ENCODE measurements around the gene GSE1.

GSE1 gene

DNA sequence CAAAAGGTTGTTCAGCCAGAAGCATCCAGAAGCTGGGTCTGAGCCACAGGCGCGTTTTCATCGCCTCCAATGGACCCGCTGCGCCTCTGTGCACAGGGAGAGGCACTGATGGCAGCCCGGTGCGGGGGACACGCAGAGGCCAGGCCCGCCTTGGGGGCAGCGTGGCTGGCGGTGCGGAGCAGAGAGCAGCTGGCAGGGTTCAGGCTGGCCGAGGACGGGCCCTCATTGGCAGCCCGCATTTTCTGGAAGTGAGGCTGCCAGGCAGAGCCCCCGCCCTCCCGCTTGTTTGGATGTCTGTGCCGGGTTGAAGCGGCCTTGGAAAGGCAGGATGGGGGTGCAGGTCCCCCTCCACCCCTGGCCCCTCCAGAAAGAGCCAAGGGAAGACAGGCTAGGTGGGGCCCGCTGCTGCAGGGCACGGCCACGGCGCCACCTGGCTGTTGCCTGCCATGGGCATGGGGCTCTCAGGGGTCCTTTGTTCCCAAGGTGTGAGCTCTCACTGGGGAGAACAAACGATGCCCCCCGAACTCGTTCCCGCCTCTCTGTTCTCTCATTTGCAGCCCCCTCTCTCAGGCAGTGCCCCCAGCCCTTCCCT lies 18.8 kb downstream of the GSE1 start:
- DNase-seq (ENCODE audit: low read depth in 2 of 2), result no peak

DNA sequence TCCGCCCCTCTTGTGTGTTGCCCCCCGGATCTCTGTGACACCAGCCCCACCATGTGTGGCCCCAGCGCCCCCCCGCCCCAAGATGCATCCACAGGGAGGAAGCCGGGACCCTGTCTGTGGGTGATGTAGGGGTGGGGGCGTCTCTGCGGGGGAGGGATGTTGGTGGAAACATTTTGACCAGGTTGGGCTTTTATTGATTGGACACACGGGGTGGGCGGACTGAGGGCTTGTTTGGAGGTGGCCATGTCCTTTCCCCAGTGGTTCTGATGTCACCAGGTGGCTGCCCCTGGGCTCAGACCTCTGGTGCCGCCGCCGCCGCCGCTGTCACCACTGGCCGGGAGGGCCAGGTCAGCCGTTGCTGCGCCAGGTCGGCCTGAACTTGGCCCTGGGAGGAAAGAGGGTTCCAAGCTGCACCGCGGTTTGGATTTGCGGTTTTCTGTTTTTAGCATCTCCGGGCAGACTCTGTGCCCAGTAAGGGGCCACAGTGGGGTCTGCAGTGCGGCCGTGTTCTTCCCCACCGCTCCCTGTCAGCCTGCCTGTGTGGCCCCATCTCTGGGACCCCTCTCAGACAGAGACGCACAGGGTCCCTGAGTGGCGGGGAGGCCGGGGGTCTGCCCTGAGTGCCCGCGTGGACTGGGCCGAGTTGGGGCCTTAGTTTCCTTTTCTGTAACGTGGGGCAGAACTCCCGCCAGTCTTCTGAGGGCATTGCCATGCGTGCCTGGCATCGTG lies 19.8 kb downstream of the GSE1 start:
- DNase-seq (ENCODE audit: low read depth in 2 of 2), result no peak

DNA sequence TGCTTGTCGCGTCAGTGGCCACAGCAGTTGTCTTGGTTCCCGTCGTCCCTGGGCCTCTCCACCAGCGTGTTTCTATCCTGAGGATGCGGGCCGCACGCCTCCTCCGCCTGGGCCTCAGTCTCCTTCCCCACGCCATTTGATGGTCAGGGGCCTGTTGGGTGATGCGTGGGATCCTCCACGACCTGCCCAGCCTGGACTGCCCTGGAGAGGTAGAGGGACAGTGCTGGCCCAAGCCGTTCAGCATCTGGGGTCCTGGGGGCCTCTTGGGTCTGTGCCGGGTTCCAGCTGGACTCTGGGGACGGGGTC lies 20.3 kb downstream of the GSE1 start:
- DNase-seq (ENCODE audit: low read depth in 2 of 2), result no peak

DNA sequence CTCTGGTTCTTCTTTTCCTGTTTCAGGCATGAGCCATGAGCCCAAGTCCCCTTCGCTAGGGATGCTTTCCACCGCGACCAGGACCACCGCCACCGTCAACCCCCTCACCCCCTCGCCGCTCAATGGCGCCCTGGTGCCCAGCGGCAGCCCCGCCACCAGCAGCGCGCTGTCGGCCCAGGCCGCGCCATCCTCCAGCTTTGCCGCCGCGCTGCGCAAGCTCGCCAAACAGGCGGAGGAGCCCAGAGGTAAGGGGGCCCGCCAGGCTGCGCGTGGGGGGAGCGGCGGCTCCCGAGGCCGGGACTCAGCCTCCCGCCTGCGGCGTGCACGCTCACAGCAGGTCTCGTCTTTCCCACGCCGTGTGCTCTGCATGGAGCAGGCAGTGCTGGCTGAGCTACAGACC lies 20.8 kb downstream of the GSE1 start:
- DNase-seq (ENCODE audit: low read depth in 2 of 2), result no peak

DNA sequence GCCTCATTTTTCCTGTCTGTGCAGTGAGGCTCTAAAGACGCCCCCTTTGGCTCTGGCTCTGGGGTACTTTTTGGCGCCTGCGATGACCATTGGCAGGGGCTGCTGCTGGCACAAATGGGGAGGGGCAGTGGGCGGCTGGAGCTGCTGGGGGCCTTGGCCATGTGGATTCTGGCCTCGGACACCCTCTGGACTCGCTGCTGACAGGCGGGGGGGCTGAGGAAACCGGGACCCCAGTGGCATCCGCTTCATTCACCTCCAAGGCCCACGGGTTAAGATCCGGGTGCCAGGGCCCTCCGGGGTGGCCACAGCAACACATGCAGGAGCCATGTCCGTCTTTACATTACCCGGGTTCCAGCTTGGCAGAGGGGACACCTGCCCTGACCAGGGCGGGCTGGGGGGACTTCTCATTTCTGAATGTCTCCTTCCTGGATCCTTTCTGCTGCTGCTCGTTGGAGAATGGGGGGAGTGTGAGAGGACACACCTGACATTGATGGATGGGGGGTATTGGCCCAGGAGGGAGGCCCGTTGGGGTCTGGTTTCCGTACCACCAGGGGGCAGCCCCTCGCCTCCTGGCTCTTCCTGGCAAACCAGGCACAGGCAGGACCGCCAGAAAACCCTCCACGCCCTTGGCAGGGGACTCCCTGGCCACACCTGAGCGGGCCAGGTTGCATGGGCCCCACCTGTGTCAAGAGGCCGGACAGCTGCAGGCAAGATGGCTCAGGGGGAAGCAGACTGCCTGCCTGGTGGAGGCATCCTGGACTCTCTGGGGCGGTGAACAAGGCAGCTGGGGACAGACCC lies 21.8 kb downstream of the GSE1 start:
- DNase-seq (ENCODE audit: low read depth in 2 of 2), result no peak

DNA sequence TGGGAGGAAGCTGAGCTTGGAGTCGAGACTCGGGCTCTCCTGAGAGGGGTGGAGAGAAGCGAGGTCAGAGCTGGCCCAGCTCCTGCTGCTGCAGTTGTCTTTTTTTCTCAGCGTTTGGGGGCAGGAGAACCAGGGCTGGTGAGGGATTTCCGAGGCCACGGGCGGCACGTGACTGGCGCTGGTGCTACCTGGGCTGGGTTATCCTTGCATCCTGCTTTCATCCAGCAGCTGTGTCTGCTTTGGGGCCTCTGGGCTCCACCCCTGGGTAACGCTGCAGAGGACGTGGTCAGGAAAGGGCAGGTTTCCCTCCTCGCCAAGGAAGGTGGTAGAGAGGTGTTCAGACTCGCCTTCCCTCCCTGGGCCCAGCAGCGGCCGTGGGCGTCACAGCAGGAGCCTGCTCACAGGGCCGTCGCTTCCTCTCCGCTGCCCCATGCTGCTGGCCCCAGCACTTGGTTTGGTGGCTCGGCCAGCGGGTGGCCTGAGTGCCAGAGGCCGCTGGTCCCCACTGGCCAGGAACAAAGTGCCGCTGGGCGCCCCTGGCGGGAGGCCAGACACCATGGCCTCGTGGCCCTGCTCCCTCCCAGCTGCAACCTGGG lies 22.5 kb downstream of the GSE1 start:
- no peak for DNase-seq (ENCODE audit: low read depth in 2 of 2)

DNA sequence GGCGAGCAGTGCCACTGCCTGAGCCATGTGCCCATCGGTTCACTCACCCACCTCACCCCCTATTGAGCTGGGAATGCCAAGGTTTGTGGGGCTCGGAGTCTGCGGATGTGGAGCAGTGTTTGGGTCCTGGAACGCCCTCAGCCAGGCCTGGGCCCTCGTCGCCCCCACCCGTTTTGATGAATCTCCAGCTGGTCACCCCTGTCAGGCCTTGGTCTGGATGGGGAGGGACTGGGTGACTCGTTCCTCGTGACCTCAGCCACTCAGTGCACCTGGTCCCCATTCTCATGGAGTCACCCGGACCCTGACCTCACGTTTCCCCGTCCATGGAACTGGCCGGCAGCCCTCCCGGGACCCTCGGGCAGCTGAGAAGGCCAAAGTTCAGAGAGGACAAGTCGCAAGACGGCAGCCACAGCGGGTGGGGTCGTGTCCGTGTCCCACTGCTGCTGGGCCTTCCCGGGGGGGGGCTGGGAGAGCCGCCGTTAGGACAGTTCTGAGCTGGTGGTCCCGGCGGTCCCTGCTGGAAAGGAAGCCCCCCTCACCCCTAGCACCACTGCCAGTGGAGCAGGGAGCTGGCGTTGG lies 23.2 kb downstream of the GSE1 start:
- DNase-seq (ENCODE audit: low read depth in 2 of 2), result no peak

DNA sequence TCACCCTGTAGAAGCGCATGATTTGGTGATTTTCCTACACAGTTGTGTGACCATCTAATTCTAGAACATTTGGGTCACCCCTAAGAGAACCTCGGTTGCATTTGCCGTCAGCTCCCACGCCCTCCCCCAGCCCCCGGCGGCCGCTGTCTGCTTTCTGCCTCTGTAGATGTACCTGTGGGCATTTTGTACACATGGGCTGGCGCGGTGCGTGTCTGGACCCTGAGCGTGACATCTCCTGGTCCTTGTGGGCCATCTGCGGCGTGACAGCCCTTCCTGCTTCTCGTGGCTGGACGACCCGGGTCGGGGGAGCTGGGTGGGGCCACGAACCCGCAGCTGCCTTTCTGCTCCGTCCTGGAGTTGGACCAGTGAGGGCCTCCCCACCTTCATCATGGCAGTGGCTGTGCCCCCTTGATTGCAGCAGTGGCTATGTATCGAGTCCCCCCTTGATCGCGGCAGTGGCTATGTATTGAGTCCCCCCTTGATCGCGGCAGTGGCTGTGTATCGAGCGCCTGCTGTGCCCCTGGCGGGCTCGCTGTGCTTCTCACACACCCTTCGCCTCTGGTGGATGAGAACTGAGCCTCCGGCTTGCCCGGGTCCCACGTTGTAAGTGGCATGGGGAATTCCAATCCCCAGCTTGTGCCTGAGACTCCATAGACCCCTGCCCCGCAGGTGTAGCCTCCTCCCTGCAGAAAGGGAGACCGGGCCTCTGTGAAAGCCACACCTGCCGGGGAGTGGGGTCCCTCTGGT lies 24.1 kb downstream of the GSE1 start:
- no peak for DNase-seq (ENCODE audit: low read depth in 2 of 2)

DNA sequence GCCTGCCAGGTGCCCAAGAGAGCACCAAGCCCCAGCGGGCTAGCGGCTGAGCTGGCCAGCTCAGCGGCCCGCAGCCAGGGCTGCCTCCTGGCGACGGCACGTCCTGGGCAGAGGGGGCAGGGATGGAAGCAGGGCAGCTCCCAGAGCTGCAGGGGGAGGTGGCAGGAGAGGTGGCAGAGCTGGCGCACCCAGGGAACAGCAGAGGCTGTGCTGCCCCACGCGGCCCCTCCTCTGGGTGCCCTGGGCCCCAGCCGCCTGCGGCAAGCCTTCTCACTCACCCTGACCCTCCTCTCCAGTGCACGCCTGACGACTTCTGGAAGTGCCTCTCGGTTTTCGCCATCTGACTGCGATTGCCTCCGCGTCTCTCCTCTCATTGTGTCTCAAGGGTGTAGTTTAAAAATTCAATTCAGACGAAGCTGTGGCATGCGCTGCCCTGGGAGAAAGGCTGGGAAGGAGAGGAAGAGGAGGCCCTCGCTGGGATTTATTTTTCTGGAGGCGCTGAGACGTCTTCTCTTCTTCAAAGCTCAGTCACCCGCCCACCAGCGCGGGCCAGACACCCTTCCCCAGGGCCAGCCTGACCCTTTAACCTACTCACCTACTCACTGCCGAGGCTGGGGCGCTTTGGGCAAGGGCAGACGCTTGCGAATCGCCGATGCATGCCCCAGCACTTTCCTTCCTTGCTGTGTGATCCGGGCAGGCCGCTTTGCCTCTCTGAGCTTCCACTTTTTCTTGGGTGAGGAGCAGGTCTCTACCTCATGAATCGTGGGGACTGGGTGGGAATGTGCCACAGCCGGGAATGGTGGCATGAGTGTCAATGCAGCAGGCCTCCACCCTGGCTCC lies 24.9 kb downstream of the GSE1 start:
- no peak for DNase-seq (ENCODE audit: low read depth in 2 of 2)

DNA sequence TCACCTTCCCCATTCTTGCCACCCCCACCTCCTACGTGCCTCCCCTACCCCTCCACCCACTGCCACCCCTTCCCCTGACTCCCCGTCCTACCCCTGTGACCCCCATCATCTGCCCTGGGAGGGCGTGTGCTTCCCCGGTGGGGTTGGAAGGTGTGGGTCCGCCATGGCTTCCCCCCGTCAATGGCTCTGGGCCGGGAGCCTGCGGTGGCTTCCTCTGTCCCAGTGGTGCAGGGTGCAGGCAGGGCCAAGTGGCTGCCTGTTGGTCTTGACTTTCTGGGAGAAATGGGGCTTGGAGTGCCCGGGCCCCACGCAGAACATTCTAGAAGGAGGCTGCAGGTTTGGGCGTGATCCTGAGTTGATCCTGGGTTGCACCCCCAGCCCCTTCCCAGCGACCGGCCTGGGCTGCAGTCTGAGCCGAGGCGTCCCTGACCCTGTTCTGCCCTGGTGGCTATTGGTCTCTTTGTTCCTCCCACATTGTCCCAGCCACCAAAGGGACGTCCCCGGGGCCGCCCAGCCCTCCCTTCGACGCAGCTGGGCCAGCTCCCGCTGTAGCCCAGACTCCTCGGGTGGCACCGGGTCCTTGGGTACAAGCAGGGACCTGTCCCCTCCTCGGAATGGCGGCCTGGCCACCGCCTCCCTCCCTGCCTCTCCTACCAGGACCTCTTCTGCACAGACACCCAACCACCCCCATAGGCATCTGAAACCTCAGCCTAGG lies 25.7 kb downstream of the GSE1 start:
- no peak for DNase-seq (ENCODE audit: low read depth in 2 of 2)

DNA sequence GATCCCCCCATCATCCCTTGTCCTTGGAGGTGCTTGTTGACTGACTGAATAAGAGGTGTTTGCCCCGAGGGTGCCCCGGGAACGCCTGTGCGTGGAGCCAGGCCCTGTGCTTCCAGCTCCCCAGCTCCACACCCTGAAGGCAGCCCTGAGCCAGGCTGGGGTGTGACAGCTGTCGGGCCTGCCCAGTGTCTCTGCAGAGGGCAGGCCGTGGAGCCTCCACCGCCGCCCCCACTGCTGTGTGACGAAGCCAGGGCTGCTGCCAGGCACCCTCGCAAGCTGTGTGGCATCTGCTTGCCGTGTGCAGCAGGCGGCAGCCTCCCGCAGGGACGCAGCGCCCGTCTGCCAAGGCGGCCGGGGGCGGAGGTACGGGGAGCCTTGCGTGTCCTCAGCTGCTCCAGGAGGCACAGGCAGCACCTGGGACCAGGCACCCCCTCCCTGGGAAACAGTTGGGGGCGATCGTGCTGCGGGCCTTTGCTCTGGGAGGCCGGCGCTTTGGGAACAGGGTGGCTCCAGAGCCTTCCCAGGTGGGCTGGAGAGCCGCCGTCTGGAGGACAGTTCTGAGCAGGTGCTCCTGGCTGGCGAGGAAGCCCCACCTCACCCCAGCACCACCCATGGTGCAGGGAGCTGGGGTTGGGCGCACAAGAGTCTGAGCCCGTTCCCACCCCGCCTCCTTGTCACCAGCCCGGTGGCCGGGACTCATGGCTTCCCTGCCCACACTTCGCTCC lies 26.6 kb downstream of the GSE1 start:
- DNase-seq (ENCODE audit: low read depth in 2 of 2), result no peak

DNA sequence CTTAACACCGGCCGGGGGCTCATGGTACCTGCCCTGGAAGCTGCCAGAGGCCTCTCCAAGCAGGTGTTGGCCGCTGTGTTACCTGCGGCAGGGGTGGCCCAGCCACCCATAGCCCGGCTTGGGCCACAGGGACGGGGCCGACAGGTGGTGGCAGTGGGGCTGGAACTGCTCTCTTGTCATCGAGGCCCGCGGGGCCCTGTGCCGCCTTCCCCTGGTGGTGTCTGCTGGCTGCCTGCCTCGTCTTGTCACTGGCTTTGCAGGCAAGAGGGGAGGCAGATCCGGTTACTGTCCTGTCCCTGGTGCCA lies 27.1 kb downstream of the GSE1 start:
- DNase-seq (ENCODE audit: low read depth in 2 of 2), result no peak

DNA sequence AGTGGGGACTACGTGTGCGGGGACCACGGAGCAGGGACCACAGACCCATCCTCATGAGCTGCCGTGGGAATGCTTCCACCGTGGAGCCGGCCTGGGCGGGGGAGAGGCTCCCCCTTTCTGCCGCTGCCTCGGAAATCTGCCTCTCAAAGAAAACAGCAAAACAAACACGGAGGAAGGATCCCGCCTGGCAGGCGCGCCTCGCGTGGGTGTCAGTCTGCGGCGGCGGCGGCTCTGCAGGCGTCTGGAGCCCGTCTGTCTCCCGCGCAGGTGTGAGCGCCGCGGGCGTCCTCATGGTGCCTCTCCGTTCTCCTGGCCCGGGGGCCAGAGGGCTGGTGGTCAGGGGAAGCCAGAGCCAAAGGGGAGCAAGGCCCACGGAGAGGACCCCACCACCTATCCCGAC lies 27.5 kb downstream of the GSE1 start:
- DNase-seq (ENCODE audit: low read depth in 2 of 2), result no peak

DNA sequence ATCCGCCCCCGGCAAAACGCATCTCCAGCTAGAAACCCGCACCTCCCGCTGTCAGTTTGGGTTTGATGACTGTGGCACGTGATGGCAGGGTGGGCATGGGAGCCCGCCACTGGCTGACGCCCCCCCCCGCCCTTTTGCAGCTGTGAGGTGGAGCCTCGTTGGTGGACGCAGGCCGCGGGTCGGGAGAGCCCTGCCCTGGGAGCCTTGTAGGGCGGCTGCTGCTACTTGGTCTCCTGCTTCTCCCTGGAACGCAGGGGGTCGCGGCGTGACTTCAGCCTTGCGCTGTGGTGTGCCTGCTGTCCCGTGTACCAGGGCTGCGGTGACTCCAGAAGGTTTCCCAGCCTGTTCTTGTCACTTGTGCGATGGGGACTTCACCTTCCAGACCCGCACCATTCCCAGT lies 28.2 kb downstream of the GSE1 start:
- no peak for DNase-seq (ENCODE audit: low read depth in 2 of 2)

DNA sequence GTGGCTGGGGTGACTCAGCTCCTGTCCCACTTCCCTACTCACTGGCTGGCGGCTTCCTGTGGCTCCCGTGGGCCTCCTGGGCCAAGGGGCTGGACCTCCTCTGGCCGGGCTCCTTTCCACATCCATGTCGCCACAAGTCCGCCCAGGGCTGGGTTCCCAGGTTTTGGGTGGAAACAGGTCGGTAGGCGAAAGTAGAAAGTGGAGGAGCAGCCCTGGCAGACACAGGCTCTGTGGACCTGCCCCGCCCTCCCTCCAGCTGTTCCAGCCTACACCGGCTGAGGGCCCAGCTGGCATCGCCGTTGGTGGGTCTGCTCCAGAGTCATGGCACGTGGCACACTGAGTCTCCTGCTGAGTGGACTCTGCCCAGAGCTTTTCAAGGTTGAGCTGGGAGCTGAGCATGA lies 28.7 kb downstream of the GSE1 start:
- no peak for DNase-seq (ENCODE audit: low read depth in 2 of 2)

DNA sequence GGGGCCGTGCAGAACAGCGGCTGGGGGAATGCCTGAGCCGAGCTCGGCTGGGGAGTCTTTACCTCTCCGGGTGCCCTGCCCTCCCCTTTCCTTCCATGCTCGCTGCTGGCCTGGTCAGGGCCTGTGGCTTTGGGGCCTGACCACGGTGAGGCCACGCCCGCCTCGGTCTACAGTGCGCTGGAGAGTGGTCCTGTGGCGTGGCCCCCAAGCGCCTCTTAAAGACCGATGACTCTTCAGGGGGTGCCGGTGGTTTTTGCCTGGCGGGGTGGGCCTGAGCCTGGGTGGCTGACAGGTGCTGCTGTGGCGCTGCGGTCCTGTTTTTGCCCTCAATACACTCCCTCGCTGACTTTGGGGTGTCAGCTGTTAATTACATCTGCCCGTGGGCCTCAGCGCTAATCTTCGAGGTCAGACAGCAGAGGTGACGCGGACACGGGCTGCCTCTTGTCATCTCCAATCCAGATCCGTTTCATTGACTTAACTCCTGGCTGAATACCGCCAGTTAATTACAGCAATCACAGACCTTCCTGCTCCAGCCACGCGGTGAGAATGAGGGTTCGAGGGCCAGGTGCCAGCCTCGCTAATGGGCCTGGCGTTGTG lies 29.7 kb downstream of the GSE1 start:
- no peak for DNase-seq (ENCODE audit: low read depth in 2 of 2)

DNA sequence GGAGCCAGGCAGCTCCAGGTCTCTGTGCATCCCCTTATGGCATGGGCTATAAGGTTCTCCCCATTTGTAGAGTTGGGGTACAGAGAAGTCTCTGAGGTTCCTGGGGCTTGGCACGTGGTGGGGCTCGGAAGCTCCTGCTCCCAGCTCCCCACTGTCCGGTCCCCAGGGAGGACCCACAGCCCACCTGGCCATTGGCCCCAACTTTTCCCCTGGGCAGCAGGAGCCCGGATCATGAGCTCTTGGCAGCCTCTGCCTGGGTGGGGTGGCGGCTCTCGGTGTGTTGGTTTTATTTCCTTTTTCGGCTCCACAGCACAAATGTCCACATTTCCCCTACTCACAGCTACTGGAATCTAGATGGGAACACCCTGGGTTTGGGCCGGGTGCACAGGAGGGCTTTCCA lies 30.5 kb downstream of the GSE1 start:
- DNase-seq (ENCODE audit: low read depth in 2 of 2), result no peak

DNA sequence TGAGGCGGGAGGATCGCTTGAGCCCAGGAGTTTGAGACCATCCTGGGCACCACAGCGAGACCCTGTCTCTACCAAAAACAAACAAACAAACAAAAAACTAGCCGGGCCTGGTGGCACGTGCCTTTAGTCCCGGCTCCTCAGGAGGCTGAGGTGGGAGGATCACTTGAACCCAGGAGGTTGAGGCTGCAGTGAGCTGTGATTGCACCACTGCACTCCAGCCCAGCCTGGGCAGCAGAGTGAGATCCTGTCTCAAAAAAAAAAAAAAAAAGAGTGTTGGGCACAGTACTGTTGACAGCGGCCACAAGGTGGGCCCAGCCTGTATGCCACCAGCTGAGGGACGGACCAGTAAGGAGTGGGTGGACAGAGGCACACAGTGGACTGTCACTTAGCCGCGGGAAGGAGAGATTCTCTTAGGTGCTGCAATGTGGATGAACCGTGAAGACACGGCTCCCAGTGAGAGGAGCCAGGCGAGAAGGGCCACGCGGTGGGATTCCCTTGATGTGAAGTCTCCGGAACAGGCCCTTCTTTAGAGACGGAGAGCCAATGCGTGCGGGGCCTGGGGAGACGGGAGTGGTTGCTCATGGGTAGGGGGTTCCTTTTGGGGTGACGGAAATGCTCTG lies 31.1 kb downstream of the GSE1 start:
- DNase-seq (ENCODE audit: low read depth in 2 of 2), result no peak

DNA sequence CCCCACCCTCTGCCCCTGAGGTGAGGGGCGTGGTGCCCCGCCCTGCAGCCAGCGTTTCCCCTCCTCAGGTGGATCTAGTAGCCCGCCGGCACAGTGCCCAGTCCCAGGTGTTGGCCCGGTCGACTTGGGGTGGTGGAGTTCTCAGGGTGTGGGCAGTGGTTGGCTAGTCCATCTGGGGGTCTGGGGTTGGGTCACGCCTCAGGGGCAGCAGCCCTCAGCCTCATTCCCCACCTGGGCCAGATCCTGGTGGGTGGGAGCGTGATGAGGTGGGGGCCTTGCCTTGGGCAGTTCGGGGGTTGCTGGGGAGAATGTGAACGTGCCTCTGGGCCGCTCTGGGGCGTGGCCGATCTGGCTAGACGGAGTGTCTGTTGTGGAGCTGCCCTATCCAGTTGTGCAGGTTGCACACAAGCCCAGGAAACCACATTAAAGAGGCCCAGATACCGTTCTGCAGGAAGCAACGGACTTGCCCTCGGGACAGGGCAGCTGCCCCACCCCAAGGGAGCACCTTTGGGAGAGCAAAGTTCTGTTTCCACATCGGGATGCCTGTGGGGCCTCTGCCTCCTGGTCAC lies 32.0 kb downstream of the GSE1 start:
- DNase-seq (ENCODE audit: low read depth in 2 of 2), result no peak

Data from stimulated activated CD8-positive, alpha-beta memory T cell treated with anti-CD3 and anti-CD28 coated beads, Interleukin-2, amount 100 ng/mL, for 1 hour (primary cell).